ENCODE results near the gene WDR7. TPM values are rescaled to one million over a fixed set of nuclear protein-coding genes. Genes with fewer than 3 reads are reported as not detected.

The WDR7 gene
- total RNA-seq, 4 donors from 2014 or later: 23.1 to 48.6 (median 30.3) TPM

- no peak for DNase-seq (ENCODE audit: extremely low spot score)
- WGBS: 90% methylated on average over 2 of the region's 2 CpGs
Observed at GRCh38 chr18:56726906-56727305, 75.7 kb downstream of the WDR7 start.

GRCh38 chr18:56727399-56727798 lies 76.2 kb downstream of the WDR7 start:
- no peak for DNase-seq (ENCODE audit: extremely low spot score)
- TF ChIP-seq CTCF (IDR thresholded peaks at IDR 0.05) (no peak), POLR2AphosphoS5 (IDR thresholded peaks at IDR 0.05) (no peak), EP300 (IDR thresholded peaks at IDR 0.05) (no peak), POLR2A (IDR thresholded peaks at IDR 0.05; ENCODE audit: low read depth) (no peak)
- H3K36me3 ChIP-seq: peaks cover 0 to 32% (median 14%) of the 10 kb centered on the region in 4 donors
- H3K9me3 ChIP-seq: no peaks in the 10 kb centered on the region
- no peak overlapping the region for H3K4me3 ChIP-seq
- WGBS: 98% methylated on average over 5 of the region's 5 CpGs
- intact Hi-C loops (cut with DNase I): no loop called here
- H3K27me3 ChIP-seq: no peaks in the 10 kb centered on the region
- no peaks in the 10 kb centered on the region for H3K4me1 ChIP-seq
- H3K27ac ChIP-seq (replicated peaks in 1 of 4): no peak overlapping the region

More at GRCh38 chr18:56726906-56727305, 75.7 kb downstream of the WDR7 start:
- H3K27ac ChIP-seq (replicated peaks in 1 of 4): no peak overlapping the region
- no peaks in the 10 kb centered on the region for H3K27me3 ChIP-seq
- no peak for TF ChIP-seq POLR2A (IDR thresholded peaks at IDR 0.05; ENCODE audit: low read depth)
- no peak for TF ChIP-seq POLR2AphosphoS5 (IDR thresholded peaks at IDR 0.05)
- TF ChIP-seq EP300 (IDR thresholded peaks at IDR 0.05): no peak
- TF ChIP-seq CTCF (IDR thresholded peaks at IDR 0.05): no peak
- intact Hi-C loops (cut with DNase I): no loop called here
- H3K36me3 ChIP-seq: peaks cover 0 to 30% (median 14%) of the 10 kb centered on the region in 4 donors
- no peak overlapping the region for H3K4me3 ChIP-seq
- no peaks in the 10 kb centered on the region for H3K9me3 ChIP-seq
- no peaks in the 10 kb centered on the region for H3K4me1 ChIP-seq

- TF ChIP-seq POLR2AphosphoS5 (IDR thresholded peaks at IDR 0.05) (no peak), CTCF (IDR thresholded peaks at IDR 0.05) (no peak), POLR2A (IDR thresholded peaks at IDR 0.05; ENCODE audit: low read depth) (no peak), EP300 (IDR thresholded peaks at IDR 0.05) (no peak)
- Histone ChIP-seq H3K27ac (replicated peaks in 1 of 4) (no peak overlapping the region), H3K9me3 (no peaks in the 10 kb centered on the region), H3K4me1 (no peaks in the 10 kb centered on the region), H3K4me3 (no peak overlapping the region), H3K36me3 (peaks cover 0 to 32% (median 14%) of the 10 kb centered on the region in 4 donors), H3K27me3 (no peaks in the 10 kb centered on the region)
- 92% methylated on average over 3 of the region's 3 CpGs for WGBS
- no peak for DNase-seq (ENCODE audit: extremely low spot score)
- intact Hi-C loops (cut with DNase I): no loop called here
Observed at GRCh38 chr18:56728741-56729140, 77.6 kb downstream of the WDR7 start.

- DNase-seq (ENCODE audit: extremely low spot score): no peak
- H3K27me3 ChIP-seq: no peaks in the 10 kb centered on the region
- intact Hi-C loops (cut with DNase I): no loop called here
- no peaks in the 10 kb centered on the region for H3K4me1 ChIP-seq
- no peak for TF ChIP-seq POLR2A (IDR thresholded peaks at IDR 0.05; ENCODE audit: low read depth)
- no peak for TF ChIP-seq POLR2AphosphoS5 (IDR thresholded peaks at IDR 0.05)
- TF ChIP-seq EP300 (IDR thresholded peaks at IDR 0.05): no peak
- no peak for TF ChIP-seq CTCF (IDR thresholded peaks at IDR 0.05)
- no peaks in the 10 kb centered on the region for H3K9me3 ChIP-seq
- H3K27ac ChIP-seq (replicated peaks in 1 of 4): no peak overlapping the region
- WGBS: 87% methylated on average over 5 of the region's 5 CpGs
- H3K4me3 ChIP-seq: no peak overlapping the region
- H3K36me3 ChIP-seq: peaks cover 0 to 3% (median 0%) of the 10 kb centered on the region in 4 donors
Observed at GRCh38 chr18:56738184-56738583, 87.0 kb downstream of the WDR7 start.

- 95% methylated on average over 2 of the region's 2 CpGs for WGBS
- Histone ChIP-seq H3K4me3 (no peak overlapping the region), H3K36me3 (peaks cover 0 to 3% (median 0%) of the 10 kb centered on the region in 4 donors), H3K4me1 (no peaks in the 10 kb centered on the region), H3K27me3 (no peaks in the 10 kb centered on the region), H3K27ac (replicated peaks in 1 of 4) (no peak overlapping the region), H3K9me3 (no peaks in the 10 kb centered on the region)
- no peak for DNase-seq (ENCODE audit: extremely low spot score)
- intact Hi-C loops (cut with DNase I): no loop called here
- no peak for TF ChIP-seq EP300 (IDR thresholded peaks at IDR 0.05)
- TF ChIP-seq POLR2A (IDR thresholded peaks at IDR 0.05; ENCODE audit: low read depth): no peak
- no peak for TF ChIP-seq CTCF (IDR thresholded peaks at IDR 0.05)
- no peak for TF ChIP-seq POLR2AphosphoS5 (IDR thresholded peaks at IDR 0.05)
Observed at GRCh38 chr18:56739731-56740130, 88.6 kb downstream of the WDR7 start.
